Suppressor macrophage treated with lipopolysaccharide for 4 hours (primary cell): ENCODE measurements around the gene ARHGEF2.

Experiments used
- DNase-seq: peaks from one replicate; pipeline ENCODE4 v3.0.0-alpha.2; 2020

ARHGEF2 gene

DNA sequence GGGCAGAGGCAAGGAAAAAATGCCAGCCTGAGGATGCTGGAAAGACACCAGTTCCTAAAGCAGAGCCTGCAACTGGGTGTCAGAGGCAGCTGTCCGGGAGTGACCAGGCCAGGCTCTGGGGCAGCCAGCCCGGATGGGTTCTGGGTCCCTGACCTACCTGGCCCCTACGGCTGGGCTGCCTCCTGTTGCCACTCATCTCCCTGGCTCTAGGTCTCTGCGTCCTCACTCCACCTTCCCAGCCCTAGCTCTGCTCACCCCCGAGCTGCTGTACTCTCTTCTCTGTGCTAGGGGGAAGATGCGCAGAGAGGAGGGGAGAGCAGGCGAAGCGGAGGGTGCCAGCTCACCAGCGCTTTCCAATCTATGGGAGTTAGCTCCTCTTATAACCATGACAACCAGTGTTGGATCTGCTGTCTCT, 9.0 kb downstream of the ARHGEF2 start:
- no peak for DNase-seq

GRCh38 chr1:155968670-155969069, 9.7 kb downstream of the ARHGEF2 start:
- DNase-seq = no peak

- DNase-seq = no peak
Observed at GRCh38 chr1:155968051-155968400, 10.3 kb downstream of the ARHGEF2 start.

- peak; percentile 43 for DNase-seq
Observed at GRCh38 chr1:155967341-155968050, 10.9 kb downstream of the ARHGEF2 start.

GRCh38 chr1:155966750-155967149, 11.6 kb downstream of the ARHGEF2 start:
- no peak for DNase-seq

DNA sequence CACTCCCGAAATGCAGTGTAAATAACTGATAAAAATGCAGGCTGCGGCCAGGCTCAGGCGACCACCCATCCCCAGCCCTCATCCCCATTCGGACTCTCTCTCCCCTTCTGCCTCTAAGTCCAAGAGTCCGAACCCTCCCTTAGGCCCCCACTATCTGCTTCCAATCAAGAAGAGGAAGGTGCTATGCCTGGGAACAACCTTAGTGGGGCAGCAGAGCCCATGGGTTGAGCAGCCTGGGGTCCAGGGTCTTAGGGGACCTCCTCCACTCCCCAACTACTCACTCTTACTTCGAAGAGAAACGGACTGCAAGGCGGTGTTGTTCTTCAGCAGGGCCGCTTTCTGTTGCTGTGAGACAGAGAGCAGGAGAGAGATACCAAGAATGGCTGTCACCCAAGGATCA, 12.2 kb downstream of the ARHGEF2 start:
- no peak for DNase-seq

- DNase-seq = no peak
Observed at GRCh38 chr1:155964193-155964592, 14.2 kb downstream of the ARHGEF2 start.

- DNase-seq = no peak
Observed at GRCh38 chr1:155962599-155963211, 15.6 kb downstream of the ARHGEF2 start.

DNA sequence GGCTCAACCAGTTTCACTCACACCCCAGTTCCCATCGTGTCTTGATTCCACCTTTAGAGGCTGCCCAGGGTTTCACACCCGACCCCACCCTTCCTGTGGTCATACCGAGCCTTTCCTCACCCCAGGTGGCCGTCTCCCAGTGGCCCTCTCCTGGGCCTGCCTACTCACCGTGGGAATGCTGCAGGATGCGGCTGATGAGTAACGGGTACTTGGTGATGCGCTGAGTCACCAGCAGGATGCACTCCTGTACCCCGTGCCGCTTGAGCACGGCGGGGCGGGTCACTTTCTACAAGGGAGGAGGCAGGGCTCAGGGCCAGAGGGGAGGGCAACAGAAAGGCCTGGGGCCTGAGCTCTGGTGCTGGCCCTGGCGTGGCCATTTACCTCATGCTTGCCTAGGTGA, 16.4 kb downstream of the ARHGEF2 start:
- peak; percentile 73 for DNase-seq

GRCh38 chr1:155960081-155960745, 18.1 kb downstream of the ARHGEF2 start:
- DNase-seq = no peak

- no peak for DNase-seq
Observed at GRCh38 chr1:155957411-155957915, 20.9 kb downstream of the ARHGEF2 start.

DNA sequence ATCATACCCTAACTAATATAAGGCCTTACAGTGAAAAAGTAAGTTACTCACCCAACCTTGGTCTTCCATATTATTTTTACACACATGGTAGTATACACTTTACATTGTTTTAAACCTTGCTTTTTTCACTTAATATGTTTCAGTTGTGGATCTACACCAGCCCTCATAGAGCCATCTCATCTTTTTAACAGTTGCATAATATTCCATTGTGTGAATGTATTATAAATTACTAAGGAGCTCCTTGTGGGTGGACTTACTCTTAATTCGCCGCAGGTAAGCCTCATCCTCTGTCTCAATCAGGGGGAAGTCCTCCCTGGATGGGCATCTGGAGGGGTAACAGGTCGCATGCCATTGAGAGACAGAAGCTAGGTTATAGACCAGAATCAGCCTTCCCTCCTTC, 23.7 kb downstream of the ARHGEF2 start:
- DNase-seq = no peak

GRCh38 chr1:155952505-155952890, 25.8 kb downstream of the ARHGEF2 start:
- DNase-seq = no peak

- no peak for DNase-seq
Observed at GRCh38 chr1:155951753-155952504, 26.4 kb downstream of the ARHGEF2 start.

DNA sequence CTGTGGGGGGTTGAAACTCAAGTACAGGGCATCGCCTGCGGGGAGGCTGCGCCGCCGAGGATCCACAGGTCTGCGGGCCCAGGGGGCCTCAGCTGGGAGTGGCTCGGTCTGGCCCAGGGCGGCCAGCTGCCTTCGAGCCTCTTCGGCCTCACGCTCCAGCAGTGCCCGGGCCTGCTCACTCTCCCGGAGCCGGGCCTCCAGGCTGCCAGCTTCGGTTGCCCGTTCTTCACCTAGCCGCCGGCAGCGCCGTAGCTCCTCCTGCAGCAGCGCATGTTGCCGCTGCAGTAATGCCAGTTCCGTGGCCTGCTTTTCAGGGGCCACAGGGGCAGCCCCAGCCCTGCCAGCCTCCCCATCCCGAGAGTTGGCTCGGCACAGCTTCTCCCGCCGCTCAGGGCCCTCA, 27.5 kb downstream of the ARHGEF2 start:
- no peak for DNase-seq

DNA sequence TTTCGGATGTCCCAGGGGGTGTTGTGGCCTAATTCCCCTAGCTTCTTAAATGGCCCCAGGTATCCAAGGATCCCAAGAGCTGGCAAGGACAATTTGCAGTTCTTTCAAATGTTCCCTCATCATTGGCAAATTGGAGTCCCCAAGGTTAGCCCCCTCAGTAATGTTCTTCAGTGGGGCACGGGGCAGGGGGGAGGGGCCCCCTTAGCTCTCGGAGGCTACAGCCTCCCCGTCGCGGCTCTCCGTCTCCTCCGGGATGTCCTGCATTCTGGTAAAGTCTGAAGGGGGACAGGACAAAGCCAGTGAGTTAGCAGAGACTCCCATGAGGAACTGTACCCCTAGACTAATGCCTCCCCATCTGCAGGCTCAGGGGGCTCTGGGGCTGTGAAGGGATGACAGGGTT, 30.6 kb downstream of the ARHGEF2 start:
- no peak for DNase-seq

GRCh38 chr1:155947292-155947691, 31.1 kb downstream of the ARHGEF2 start:
- DNase-seq = no peak

GRCh38 chr1:155946633-155947219, 31.6 kb downstream of the ARHGEF2 start:
- no peak for DNase-seq

- no peak for DNase-seq
Observed at GRCh38 chr1:155944444-155944799, 33.9 kb downstream of the ARHGEF2 start.

- DNase-seq = no peak
Observed at GRCh38 chr1:155942578-155943141, 35.7 kb downstream of the ARHGEF2 start.

GRCh38 chr1:155941845-155942531, 36.4 kb downstream of the ARHGEF2 start:
- no peak for DNase-seq
